Measurements from ENCODE around the gene ADAD2.

- TF ChIP-seq CTCF (conservative IDR thresholded peaks at IDR 0.05 in 1 of 2, IDR thresholded peaks at IDR 0.05 in 1 of 2; ENCODE audit: extremely low read depth in 1 of 2, insufficient read depth in 1 of 2, low read depth in 1 of 2, low read length in 2 of 2): no peak
- TF ChIP-seq EZH2 (IDR thresholded peaks at IDR 0.05; ENCODE audit: borderline replicate concordance, low read length): no peak
Measured at GRCh38 chr16:84212154-84212553, 21.2 kb downstream of the ADAD2 start.
